ENCODE data around the gene DERA. TPM values are rescaled to one million over a fixed set of nuclear protein-coding genes. Genes with fewer than 3 reads are reported as not detected.

The DERA gene
- total and polyA plus RNA-seq, 2 of the 13 experiments (the other 11 are each of a cell fraction or from before 2014, with no cell fraction given) = 24.0 to 51.3 TPM

- BruUV-seq (replicated peaks) = no TSS peak
- Histone ChIP-seq H3K4me3 (replicated peaks in 1 of 3; ENCODE audit: insufficient read depth in 1 of 3, low read depth in 2 of 3, low read length in 3 of 3) (no peak overlapping the region), H2AFZ (ENCODE audit: low read length) (no peak overlapping the region), H3K27ac (ENCODE audit: extremely low read length, insufficient read depth, low read length) (no peak overlapping the region), H3K4me2 (ENCODE audit: low read depth, low read length) (no peak overlapping the region), H3K36me3 (replicated peaks in 1 of 2; ENCODE audit: control insufficient read depth in 1 of 2, insufficient read depth in 2 of 2, low read length in 2 of 2) (no peaks in the 10 kb centered on the region; a peak in 1 of 5 replicates), H3K27me3 (ENCODE audit: control insufficient read depth in 1 of 2, insufficient read depth in 2 of 2, low read length in 2 of 2) (no peaks in the 10 kb centered on the region), H3K4me1 (ENCODE audit: insufficient read depth, low read length) (peaks cover 10% of the 10 kb centered on the region), H3K9me3 (ENCODE audit: low read length) (peaks cover 26% of the 10 kb centered on the region), H4K20me1 (ENCODE audit: insufficient read depth, low read length) (no peaks in the 10 kb centered on the region), H3K79me2 (ENCODE audit: insufficient read depth, low read length) (no peaks in the 10 kb centered on the region), H3K9ac (ENCODE audit: insufficient read depth, low read depth, low read length) (no peak overlapping the region)
- ATAC-seq (no peak), DNase-seq (ENCODE audit: low spot score) (no peak), FAIRE-seq (no peak)
- in situ Hi-C loops (cut with HindIII; ENCODE audit: extremely low pct_ligation_motif_present, low pct_unique_long_range_greater_than_20kb) = no loop called here
- intact Hi-C loops (cut with micrococcal nuclease; ENCODE audit: unreplicated experiment) = no loop called here
- POLR2A ChIA-PET = no interaction called here
- CTCF ChIA-PET (ENCODE audit: low intra/inter-chr PET ratio, low total read pairs) = no interaction called here
- TF ChIP-seq, protein P1, sequence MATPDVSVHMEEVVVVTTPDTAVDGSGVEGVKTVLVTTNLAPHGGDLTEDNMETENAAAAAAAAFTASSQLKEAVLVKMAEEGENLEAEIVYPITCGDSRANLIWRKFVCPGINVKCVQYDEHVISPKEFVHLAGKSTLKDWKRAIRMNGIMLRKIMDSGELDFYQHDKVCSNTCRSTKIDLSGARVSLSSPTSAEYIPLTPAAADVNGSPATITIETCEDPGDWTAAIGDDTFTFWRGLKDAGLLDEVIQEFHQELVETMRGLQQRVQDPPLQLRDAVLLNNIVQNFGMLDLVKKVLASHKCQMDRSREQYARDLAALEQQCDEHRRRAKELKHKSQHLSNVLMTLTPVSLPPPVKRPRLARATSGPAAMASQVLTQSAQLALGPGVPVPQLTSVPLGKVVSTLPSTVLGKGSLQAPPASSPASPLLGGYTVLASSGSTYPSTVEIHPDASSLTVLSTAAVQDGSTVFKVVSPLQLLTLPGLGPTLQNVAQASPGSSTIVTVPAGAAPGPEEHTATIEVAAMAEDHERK (CRISPR knock-in tag; IDR thresholded peaks at IDR 0.05; ENCODE audit: low read depth) = no peak
- TF ChIP-seq HMGXB4 (CRISPR knock-in tag; IDR thresholded peaks at IDR 0.05; ENCODE audit: borderline replicate concordance in 1 of 2, low read depth in 1 of 2) (no peak), ESRRA (CRISPR knock-in tag; IDR thresholded peaks at IDR 0.05; ENCODE audit: low read depth) (no peak), ZNF574 (CRISPR knock-in tag; IDR thresholded peaks at IDR 0.05) (no peak), ZNF639 (CRISPR knock-in tag; conservative IDR thresholded peaks at IDR 0.05) (no peak), ZNF713 (CRISPR knock-in tag; IDR thresholded peaks at IDR 0.05) (no peak), MIER2 (CRISPR knock-in tag; IDR thresholded peaks at IDR 0.05) (no peak), ARNTL (CRISPR knock-in tag; IDR thresholded peaks at IDR 0.05) (no peak), ZNF562 (CRISPR knock-in tag; IDR thresholded peaks at IDR 0.05; ENCODE audit: borderline replicate concordance) (no peak), SMARCC2 (IDR thresholded peaks at IDR 0.05) (no peak)
- TF ChIP-seq, protein P2, sequence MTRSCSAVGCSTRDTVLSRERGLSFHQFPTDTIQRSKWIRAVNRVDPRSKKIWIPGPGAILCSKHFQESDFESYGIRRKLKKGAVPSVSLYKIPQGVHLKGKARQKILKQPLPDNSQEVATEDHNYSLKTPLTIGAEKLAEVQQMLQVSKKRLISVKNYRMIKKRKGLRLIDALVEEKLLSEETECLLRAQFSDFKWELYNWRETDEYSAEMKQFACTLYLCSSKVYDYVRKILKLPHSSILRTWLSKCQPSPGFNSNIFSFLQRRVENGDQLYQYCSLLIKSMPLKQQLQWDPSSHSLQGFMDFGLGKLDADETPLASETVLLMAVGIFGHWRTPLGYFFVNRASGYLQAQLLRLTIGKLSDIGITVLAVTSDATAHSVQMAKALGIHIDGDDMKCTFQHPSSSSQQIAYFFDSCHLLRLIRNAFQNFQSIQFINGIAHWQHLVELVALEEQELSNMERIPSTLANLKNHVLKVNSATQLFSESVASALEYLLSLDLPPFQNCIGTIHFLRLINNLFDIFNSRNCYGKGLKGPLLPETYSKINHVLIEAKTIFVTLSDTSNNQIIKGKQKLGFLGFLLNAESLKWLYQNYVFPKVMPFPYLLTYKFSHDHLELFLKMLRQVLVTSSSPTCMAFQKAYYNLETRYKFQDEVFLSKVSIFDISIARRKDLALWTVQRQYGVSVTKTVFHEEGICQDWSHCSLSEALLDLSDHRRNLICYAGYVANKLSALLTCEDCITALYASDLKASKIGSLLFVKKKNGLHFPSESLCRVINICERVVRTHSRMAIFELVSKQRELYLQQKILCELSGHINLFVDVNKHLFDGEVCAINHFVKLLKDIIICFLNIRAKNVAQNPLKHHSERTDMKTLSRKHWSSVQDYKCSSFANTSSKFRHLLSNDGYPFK (CRISPR knock-in tag; IDR thresholded peaks at IDR 0.05; ENCODE audit: borderline replicate concordance) = no peak
- TF ChIP-seq, protein P3, sequence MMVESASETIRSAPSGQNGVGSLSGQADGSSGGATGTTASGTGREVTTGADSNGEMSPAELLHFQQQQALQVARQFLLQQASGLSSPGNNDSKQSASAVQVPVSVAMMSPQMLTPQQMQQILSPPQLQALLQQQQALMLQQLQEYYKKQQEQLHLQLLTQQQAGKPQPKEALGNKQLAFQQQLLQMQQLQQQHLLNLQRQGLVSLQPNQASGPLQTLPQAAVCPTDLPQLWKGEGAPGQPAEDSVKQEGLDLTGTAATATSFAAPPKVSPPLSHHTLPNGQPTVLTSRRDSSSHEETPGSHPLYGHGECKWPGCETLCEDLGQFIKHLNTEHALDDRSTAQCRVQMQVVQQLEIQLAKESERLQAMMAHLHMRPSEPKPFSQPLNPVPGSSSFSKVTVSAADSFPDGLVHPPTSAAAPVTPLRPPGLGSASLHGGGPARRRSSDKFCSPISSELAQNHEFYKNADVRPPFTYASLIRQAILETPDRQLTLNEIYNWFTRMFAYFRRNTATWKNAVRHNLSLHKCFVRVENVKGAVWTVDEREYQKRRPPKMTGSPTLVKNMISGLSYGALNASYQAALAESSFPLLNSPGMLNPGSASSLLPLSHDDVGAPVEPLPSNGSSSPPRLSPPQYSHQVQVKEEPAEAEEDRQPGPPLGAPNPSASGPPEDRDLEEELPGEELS (CRISPR knock-in tag; IDR thresholded peaks at IDR 0.05) = no peak
These were observed 108.0 kb downstream of the DERA start for GRCh38 chr12:16019136-16019535.

All from HepG2 (cell line).